Panc1 (cell line): ENCODE data around the gene NGEF. TPM values are rescaled to one million over a fixed set of nuclear protein-coding genes. Genes with fewer than 3 reads are reported as not detected.
"Not testable (repeated sequence)": the region's sequence is repeated elsewhere in the genome, so short reads cannot be mapped to it uniquely, and the experiment has no call there.

ENCODE experiments used
- ATAC-seq: fragments of 200-7000 bp; cut with Tn5 transposase; 2 replicates; pipeline ENCODE4 v1.9.1; 2020; ENCODE audit warnings: mild to moderate bottlenecking, moderate library complexity
- BruUV-seq: library from RNA; stranded (reverse); fragments of 400-500 nt; replicated peaks from 2 replicates; lab custom pipeline; 2021; lab: Mats Ljungman, UMichigan
- CTCF ChIA-PET: fragments of 300-600 bp; sonication (Branson Sonifier 250); formaldehyde crosslinking; loops from one replicate; lab custom pipeline; 2022; ENCODE audit warnings: antibody characterized with exemption; lab: Charles Lee
- POLR2A ChIA-PET: fragments of 300-600 bp; sonication (Branson Sonifier 250); formaldehyde crosslinking; loops from one replicate; lab custom pipeline; 2022; ENCODE audit warnings: antibody characterized with exemption; lab: Charles Lee
- DNase-seq: peaks from one replicate; pipeline ENCODE4 v3.0.0-alpha.2; 2010; ENCODE audit warnings: low read depth, low spot score
- H3K27ac ChIP-seq: 2 replicates; pipeline ENCODE4 v1.5.1; 2011; ENCODE audit warnings: mild to moderate bottlenecking, low read length, inconsistent platforms
- H3K27me3 ChIP-seq: fragments of 200-500 bp; sonication (Bioruptor generic); 2 replicates; pipeline ENCODE4 v1.6.0; 2014; ENCODE audit warnings: low read length, inconsistent platforms; ENCODE audit not compliant: control insufficient read depth, insufficient read depth
- H3K36me3 ChIP-seq: fragments of 200-500 bp; sonication (Bioruptor generic); 2 replicates; pipeline ENCODE4 v1.5.1; 2014; ENCODE audit warnings: inconsistent platforms, mild to moderate bottlenecking, low read length, moderate library complexity; ENCODE audit not compliant: control insufficient read depth, insufficient read depth
- H3K4me1 ChIP-seq: 2 replicates; pipeline ENCODE4 v1.5.1; 2011; ENCODE audit warnings: inconsistent platforms, mild to moderate bottlenecking, low read length, moderate library complexity; ENCODE audit not compliant: control insufficient read depth, insufficient read depth
- H3K4me3 ChIP-seq, 2 experiments: 2 replicates each; pipeline ENCODE4 v1.5.1; 2011 to 2012; ENCODE audit warnings: low read depth in 2 of 2, low read length in 2 of 2, mild to moderate bottlenecking in 2 of 2, inconsistent platforms in 1 of 2, moderate library complexity in 1 of 2
- H3K9me3 ChIP-seq: fragments of 200-500 bp; sonication (Bioruptor generic); 2 replicates; pipeline ENCODE4 v1.5.1; 2014; ENCODE audit warnings: low read depth, mild to moderate bottlenecking, inconsistent platforms, low read length, moderate library complexity; ENCODE audit not compliant: control insufficient read depth, insufficient read depth
- POLR2AphosphoS5 ChIP-seq: IDR thresholded peaks from 2 replicates; pipeline ENCODE4 v1.6.1; 2012; ENCODE audit warnings: mild to moderate bottlenecking, low read depth, low read length, moderate library complexity
- SIN3A ChIP-seq: IDR thresholded peaks from 2 replicates; pipeline ENCODE4 v1.6.1; 2012; ENCODE audit warnings: low read depth, mild to moderate bottlenecking, low read length, moderate library complexity, borderline replicate concordance; ENCODE audit not compliant: insufficient read depth
- TCF7L2 ChIP-seq: IDR thresholded peaks from 2 replicates; pipeline ENCODE4 v1.6.1; 2011; ENCODE audit warnings: mild to moderate bottlenecking, low read depth, low read length, inconsistent platforms
- in situ Hi-C: cut with HindIII; loops from 2 replicates; pipeline ENCODE4 v1.10.0; 2016; ENCODE audit warnings: low sequenced_read_pairs, low pct_unique_long_range_greater_than_20kb
- intact Hi-C: fragments of 100-400 bp; cut with micrococcal nuclease; formaldehyde crosslinking; loops from one replicate; pipeline ENCODE4 v1.10.0; 2022; ENCODE audit not compliant: unreplicated experiment
- total RNA-seq: library from RNA; stranded (reverse); gene quantifications from one replicate; pipeline ENCODE4 v1.2.1, GENCODE V29; 2021; ENCODE audit not compliant: unreplicated experiment
- TF ChIP-seq, protein P1 (sequence below): fragments of 450-650 bp; IDR thresholded peaks from 2 replicates; pipeline ENCODE4 v1.5.1; 2017; ENCODE audit warnings: mild to moderate bottlenecking
- TF ChIP-seq, protein P2 (sequence below), 2 experiments: IDR thresholded peaks; 2 replicates each; pipeline ENCODE4 v1.6.1; 2011 to 2012; ENCODE audit warnings: low read depth in 2 of 2, control low read depth in 1 of 2, low read length in 1 of 2, mild to moderate bottlenecking in 1 of 2, moderate library complexity in 1 of 2; ENCODE audit not compliant: insufficient read depth in 1 of 2

Gene NGEF
- total RNA-seq, 1 experiment from 2014 or later: 17.8 TPM

DNA sequence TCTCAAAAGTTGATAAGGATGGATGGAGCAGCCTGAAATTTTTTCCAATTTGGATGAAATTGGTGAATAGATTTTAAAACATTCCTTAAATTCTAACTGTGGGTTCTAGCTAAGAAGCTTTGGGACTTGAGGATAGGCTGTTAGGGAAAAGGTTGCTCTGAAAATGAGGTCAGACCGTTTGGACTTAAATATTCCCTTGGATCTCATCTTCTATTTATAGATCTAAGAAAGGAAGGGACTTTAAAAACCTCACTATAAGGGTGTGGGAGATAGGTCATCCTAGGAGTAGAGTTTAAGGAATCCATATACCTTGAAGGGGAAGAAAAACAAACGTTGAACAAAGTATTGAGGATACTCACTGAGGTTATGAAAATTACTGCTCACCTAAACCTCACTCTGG, 160.4 kb downstream of the NGEF start:
- peaks cover 27% of the 10 kb centered on the region for H3K36me3 ChIP-seq
- CTCF ChIA-PET: interaction anchor here (1.3 to 1.7 kb wide), 2 partner anchors 201 to 399 kb away, joined by 3 to 6 read pairs; partner anchors contain the start of gene ATG16L1

DNA sequence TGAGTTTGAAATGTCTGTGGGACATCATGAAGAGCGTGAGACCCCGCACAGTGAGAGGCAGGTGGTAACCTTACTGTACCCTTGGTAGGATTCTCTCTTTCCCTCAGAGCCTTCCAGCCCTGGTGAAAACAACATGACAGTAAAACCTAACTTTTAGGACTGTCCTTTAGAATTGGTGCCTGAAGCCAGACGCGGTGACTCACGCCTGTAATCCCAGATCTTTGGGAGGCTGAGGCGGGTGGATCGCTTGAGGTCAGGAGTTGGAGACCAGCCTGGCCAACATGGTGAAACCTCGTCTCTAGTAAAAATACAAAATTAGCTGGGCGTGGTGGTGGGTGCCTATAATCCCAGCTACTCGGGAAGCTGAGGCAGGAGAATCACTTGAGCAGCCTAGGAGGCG, 161.0 kb downstream of the NGEF start:
- H3K9me3 ChIP-seq, H3K4me3 ChIP-seq, ATAC-seq, DNase-seq, intact Hi-C loops, in situ Hi-C loops, H3K27ac ChIP-seq, H3K27me3 ChIP-seq, POLR2A ChIA-PET, BruUV-seq: not testable (repeated sequence)
- H3K36me3 ChIP-seq: peaks cover 31% of the 10 kb centered on the region
- CTCF ChIA-PET: interaction anchor here (1.7 kb wide), 1 partner anchor 202 kb away, joined by 6 read pairs; no protein-coding TSS in a partner anchor
- H3K4me1 ChIP-seq: peaks cover 16% of the 10 kb centered on the region

More for the DNA sequence above, 160.4 kb downstream of the NGEF start:
- DNase-seq: no peak
- TF ChIP-seq POLR2AphosphoS5 (no peak), TCF7L2 (no peak), SIN3A (no peak)
- TF ChIP-seq, protein P1, sequence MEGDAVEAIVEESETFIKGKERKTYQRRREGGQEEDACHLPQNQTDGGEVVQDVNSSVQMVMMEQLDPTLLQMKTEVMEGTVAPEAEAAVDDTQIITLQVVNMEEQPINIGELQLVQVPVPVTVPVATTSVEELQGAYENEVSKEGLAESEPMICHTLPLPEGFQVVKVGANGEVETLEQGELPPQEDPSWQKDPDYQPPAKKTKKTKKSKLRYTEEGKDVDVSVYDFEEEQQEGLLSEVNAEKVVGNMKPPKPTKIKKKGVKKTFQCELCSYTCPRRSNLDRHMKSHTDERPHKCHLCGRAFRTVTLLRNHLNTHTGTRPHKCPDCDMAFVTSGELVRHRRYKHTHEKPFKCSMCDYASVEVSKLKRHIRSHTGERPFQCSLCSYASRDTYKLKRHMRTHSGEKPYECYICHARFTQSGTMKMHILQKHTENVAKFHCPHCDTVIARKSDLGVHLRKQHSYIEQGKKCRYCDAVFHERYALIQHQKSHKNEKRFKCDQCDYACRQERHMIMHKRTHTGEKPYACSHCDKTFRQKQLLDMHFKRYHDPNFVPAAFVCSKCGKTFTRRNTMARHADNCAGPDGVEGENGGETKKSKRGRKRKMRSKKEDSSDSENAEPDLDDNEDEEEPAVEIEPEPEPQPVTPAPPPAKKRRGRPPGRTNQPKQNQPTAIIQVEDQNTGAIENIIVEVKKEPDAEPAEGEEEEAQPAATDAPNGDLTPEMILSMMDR: no peak
- TF ChIP-seq, protein P2, sequence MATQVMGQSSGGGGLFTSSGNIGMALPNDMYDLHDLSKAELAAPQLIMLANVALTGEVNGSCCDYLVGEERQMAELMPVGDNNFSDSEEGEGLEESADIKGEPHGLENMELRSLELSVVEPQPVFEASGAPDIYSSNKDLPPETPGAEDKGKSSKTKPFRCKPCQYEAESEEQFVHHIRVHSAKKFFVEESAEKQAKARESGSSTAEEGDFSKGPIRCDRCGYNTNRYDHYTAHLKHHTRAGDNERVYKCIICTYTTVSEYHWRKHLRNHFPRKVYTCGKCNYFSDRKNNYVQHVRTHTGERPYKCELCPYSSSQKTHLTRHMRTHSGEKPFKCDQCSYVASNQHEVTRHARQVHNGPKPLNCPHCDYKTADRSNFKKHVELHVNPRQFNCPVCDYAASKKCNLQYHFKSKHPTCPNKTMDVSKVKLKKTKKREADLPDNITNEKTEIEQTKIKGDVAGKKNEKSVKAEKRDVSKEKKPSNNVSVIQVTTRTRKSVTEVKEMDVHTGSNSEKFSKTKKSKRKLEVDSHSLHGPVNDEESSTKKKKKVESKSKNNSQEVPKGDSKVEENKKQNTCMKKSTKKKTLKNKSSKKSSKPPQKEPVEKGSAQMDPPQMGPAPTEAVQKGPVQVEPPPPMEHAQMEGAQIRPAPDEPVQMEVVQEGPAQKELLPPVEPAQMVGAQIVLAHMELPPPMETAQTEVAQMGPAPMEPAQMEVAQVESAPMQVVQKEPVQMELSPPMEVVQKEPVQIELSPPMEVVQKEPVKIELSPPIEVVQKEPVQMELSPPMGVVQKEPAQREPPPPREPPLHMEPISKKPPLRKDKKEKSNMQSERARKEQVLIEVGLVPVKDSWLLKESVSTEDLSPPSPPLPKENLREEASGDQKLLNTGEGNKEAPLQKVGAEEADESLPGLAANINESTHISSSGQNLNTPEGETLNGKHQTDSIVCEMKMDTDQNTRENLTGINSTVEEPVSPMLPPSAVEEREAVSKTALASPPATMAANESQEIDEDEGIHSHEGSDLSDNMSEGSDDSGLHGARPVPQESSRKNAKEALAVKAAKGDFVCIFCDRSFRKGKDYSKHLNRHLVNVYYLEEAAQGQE (IDR thresholded peaks at IDR 0.05; ENCODE audit: insufficient read depth in 1 of 2, low read depth in 2 of 2, low read length in 1 of 2): no peak
- H3K4me1 ChIP-seq: peaks cover 16% of the 10 kb centered on the region
- no peaks in the 10 kb centered on the region for H3K9me3 ChIP-seq
- no peaks in the 10 kb centered on the region for H3K27me3 ChIP-seq
- no peak overlapping the region for H3K27ac ChIP-seq
- no TSS peak for BruUV-seq
- in situ Hi-C loops: no loop called here
- POLR2A ChIA-PET: no interaction called here
- intact Hi-C loops: no loop called here
- no peak for ATAC-seq
- H3K4me3 ChIP-seq: no peak overlapping the region

DNA sequence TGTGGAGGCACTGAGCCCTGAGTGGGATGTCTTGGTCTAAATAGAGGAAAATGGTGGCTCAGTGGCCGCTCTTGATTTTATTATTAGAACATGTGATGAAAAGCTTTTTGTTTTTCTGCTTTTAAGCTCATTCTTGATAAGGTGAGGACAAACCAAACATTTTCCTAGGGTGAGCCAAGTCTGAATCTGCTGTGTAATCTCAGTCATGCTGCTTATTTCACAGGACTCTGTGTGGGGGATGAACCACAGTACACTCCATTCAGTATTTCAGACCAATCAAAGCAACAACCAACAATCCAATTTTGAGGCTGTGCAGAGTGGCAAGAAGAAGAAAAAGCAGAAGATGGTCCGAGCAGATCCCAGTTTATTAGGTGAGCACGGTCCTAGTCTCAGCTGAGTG, 163.0 kb downstream of the NGEF start:
- ChIA-PET POLR2A (interaction anchor here (0.5 kb wide), 1 partner anchor 14 kb away, joined by 3 read pairs; no protein-coding TSS in a partner anchor), CTCF (no interaction called here)
- H3K9me3 ChIP-seq: no peaks in the 10 kb centered on the region
- no peaks in the 10 kb centered on the region for H3K27me3 ChIP-seq
- ATAC-seq (no peak), DNase-seq (no peak)
- TF ChIP-seq SIN3A: no peak
- TF ChIP-seq, protein P1: no peak
- TF ChIP-seq TCF7L2: no peak
- TF ChIP-seq, protein P2 (IDR thresholded peaks at IDR 0.05; ENCODE audit: insufficient read depth in 1 of 2, low read depth in 2 of 2, low read length in 1 of 2): no peak
- no peak for TF ChIP-seq POLR2AphosphoS5
- peaks cover 16% of the 10 kb centered on the region for H3K4me1 ChIP-seq
- intact Hi-C loops: no loop called here
- in situ Hi-C loops: no loop called here
- H3K4me3 ChIP-seq: no peak overlapping the region
- no TSS peak for BruUV-seq
- H3K27ac ChIP-seq: no peak overlapping the region
- H3K36me3 ChIP-seq: peaks cover 44% of the 10 kb centered on the region
